Measurements from ENCODE around the gene WNT5B. TPM values are rescaled to one million over a fixed set of nuclear protein-coding genes. Genes with fewer than 3 reads are reported as not detected.
"Not testable (repeated sequence)": the region's sequence is repeated elsewhere in the genome, so short reads cannot be mapped to it uniquely, and the experiment has no call there.

WNT5B gene
- total RNA-seq, 2 experiments from 2014 or later, result not detected

GRCh38 chr12:1591034-1591433 lies 38.0 kb upstream of the WNT5B start:
- Mint-ChIP-seq H3K36me3 (ENCODE audit: low read depth) (peaks cover 50% of the 10 kb centered on the region), H3K27me3 (ENCODE audit: low read depth) (no peaks in the 10 kb centered on the region), H3K4me1 (ENCODE audit: low read depth) (peaks cover 61% of the 10 kb centered on the region), H3K4me3 (peak overlapping the region; percentile 59), H3K27ac (no peak overlapping the region), H3K9me3 (ENCODE audit: insufficient read depth) (no peaks in the 10 kb centered on the region)
- DNase-seq, result peak; percentile 51
- ChIA-PET POLR2A (no interaction called here), CTCF (interaction anchor here (1.0 to 5.8 kb wide), 7 partner anchors 11 to 487 kb away, joined by 3 to 75 read pairs (median 17); no protein-coding TSS in a partner anchor)
- no peak for ATAC-seq

GRCh38 chr12:1591543-1591942 lies 37.5 kb upstream of the WNT5B start:
- DNase-seq (no peak), ATAC-seq (no peak)
- Mint-ChIP-seq H3K27me3 (ENCODE audit: low read depth) (no peaks in the 10 kb centered on the region), H3K4me3 (peak overlapping the region; percentile 95), H3K4me1 (ENCODE audit: low read depth) (peaks cover 61% of the 10 kb centered on the region), H3K9me3 (ENCODE audit: insufficient read depth) (no peaks in the 10 kb centered on the region), H3K36me3 (ENCODE audit: low read depth) (peaks cover 50% of the 10 kb centered on the region), H3K27ac (peak overlapping the region; percentile 67)
- POLR2A ChIA-PET, result interaction anchor here (0.6 kb wide), 1 partner anchor 867 kb away, joined by 3 read pairs; no protein-coding TSS in a partner anchor
- CTCF ChIA-PET, result interaction anchor here (1.0 to 3.1 kb wide), 6 partner anchors 8 to 840 kb away, joined by 3 to 48 read pairs (median 24); no protein-coding TSS in a partner anchor

GRCh38 chr12:1592444-1593173 lies 36.4 kb upstream of the WNT5B start:
- DNase-seq, result peak; percentile 84
- H3K4me3 Mint-ChIP-seq, result peak overlapping the region; percentile 95
- peak overlapping the region; percentile 94 for H3K27ac Mint-ChIP-seq
- peaks cover 47% of the 10 kb centered on the region for H3K36me3 Mint-ChIP-seq (ENCODE audit: low read depth)
- ATAC-seq, result peak; percentile 30
- peaks cover 59% of the 10 kb centered on the region for H3K4me1 Mint-ChIP-seq (ENCODE audit: low read depth)
- H3K9me3 Mint-ChIP-seq (ENCODE audit: insufficient read depth), result no peaks in the 10 kb centered on the region
- CTCF ChIA-PET, result interaction anchor here (0.8 to 3.1 kb wide), 8 partner anchors 9 to 841 kb away, joined by 3 to 48 read pairs (median 12); partner anchors contain the start of gene RAD52
- no peaks in the 10 kb centered on the region for H3K27me3 Mint-ChIP-seq (ENCODE audit: low read depth)
- POLR2A ChIA-PET, result interaction anchor here (0.7 to 2.9 kb wide), 6 partner anchors 10 to 1204 kb away, joined by 3 to 39 read pairs (median 3); partner anchors contain the start of gene KDM5A

- ChIA-PET POLR2A (interaction anchor here (0.5 to 2.9 kb wide), 8 partner anchors 9 to 1204 kb away, joined by 3 to 39 read pairs (median 3); partner anchors contain the start of gene KDM5A), CTCF (interaction anchor here (1.4 to 3.1 kb wide), 7 partner anchors 9 to 476 kb away, joined by 3 to 48 read pairs (median 17); no protein-coding TSS in a partner anchor)
- H3K4me1 Mint-ChIP-seq (ENCODE audit: low read depth), result peaks cover 52% of the 10 kb centered on the region
- H3K4me3 Mint-ChIP-seq, result peak overlapping the region; percentile 95
- ATAC-seq, result peak; percentile 25
- H3K9me3 Mint-ChIP-seq (ENCODE audit: insufficient read depth), result no peaks in the 10 kb centered on the region
- peaks cover 45% of the 10 kb centered on the region for H3K36me3 Mint-ChIP-seq (ENCODE audit: low read depth)
- H3K27me3 Mint-ChIP-seq (ENCODE audit: low read depth), result no peaks in the 10 kb centered on the region
- DNase-seq, result peak; percentile 72
- H3K27ac Mint-ChIP-seq, result peak overlapping the region; percentile 94
These were observed 35.6 kb upstream of the WNT5B start for GRCh38 chr12:1593174-1594005.

GRCh38 chr12:1594006-1594260 lies 35.1 kb upstream of the WNT5B start:
- Mint-ChIP-seq H3K27me3 (ENCODE audit: low read depth) (no peaks in the 10 kb centered on the region), H3K36me3 (ENCODE audit: low read depth) (peaks cover 41% of the 10 kb centered on the region), H3K9me3 (ENCODE audit: insufficient read depth) (no peaks in the 10 kb centered on the region), H3K4me3 (peak overlapping the region; percentile 95), H3K4me1 (ENCODE audit: low read depth) (peaks cover 46% of the 10 kb centered on the region), H3K27ac (peak overlapping the region; percentile 94)
- DNase-seq, result no peak
- ChIA-PET POLR2A (interaction anchor here (1.1 to 2.9 kb wide), 4 partner anchors 9 to 602 kb away, joined by 3 to 39 read pairs (median 5); no protein-coding TSS in a partner anchor), CTCF (interaction anchor here (1.4 to 3.1 kb wide), 6 partner anchors 8 to 476 kb away, joined by 3 to 48 read pairs (median 24); no protein-coding TSS in a partner anchor)
- no peak for ATAC-seq

- DNase-seq (peak; percentile 94), ATAC-seq (peak; percentile 75)
- ChIA-PET POLR2A (interaction anchor here (0.6 to 2.9 kb wide), 4 partner anchors 8 to 603 kb away, joined by 3 to 39 read pairs (median 4); no protein-coding TSS in a partner anchor), CTCF (interaction anchor here (1.0 to 3.1 kb wide), 7 partner anchors 8 to 477 kb away, joined by 3 to 48 read pairs (median 17); no protein-coding TSS in a partner anchor)
- Mint-ChIP-seq H3K9me3 (ENCODE audit: insufficient read depth) (no peaks in the 10 kb centered on the region), H3K4me3 (peak within 1 kb of the TSS; percentile 95), H3K4me1 (ENCODE audit: low read depth) (peaks cover 45% of the 10 kb centered on the region), H3K27ac (peak within 1 kb of the TSS; percentile 98), H3K36me3 (ENCODE audit: low read depth) (peaks cover 39% of the 10 kb centered on the region), H3K27me3 (ENCODE audit: low read depth) (no peaks in the 10 kb centered on the region)
These were observed 34.6 kb upstream of the WNT5B start, which contains the start of gene FBXL14 for GRCh38 chr12:1594261-1595025. FBXL14 (minus strand) TSS chr12:1594581; CDS start chr12:1594066, 515 bp downstream.

GRCh38 chr12:1595026-1595561 lies 33.9 kb upstream of the WNT5B start:
- ChIA-PET CTCF (interaction anchor here (1.0 kb wide), 1 partner anchor 10 kb away, joined by 3 read pairs; no protein-coding TSS in a partner anchor), POLR2A (interaction anchor here (0.6 to 2.9 kb wide), 2 partner anchors 8 to 12 kb away, joined by 3 to 39 read pairs; no protein-coding TSS in a partner anchor)
- no peak for DNase-seq
- Mint-ChIP-seq H3K27ac (peak overlapping the region; percentile 98), H3K27me3 (ENCODE audit: low read depth) (no peaks in the 10 kb centered on the region), H3K36me3 (ENCODE audit: low read depth) (peaks cover 33% of the 10 kb centered on the region), H3K4me1 (ENCODE audit: low read depth) (peaks cover 38% of the 10 kb centered on the region), H3K9me3 (ENCODE audit: insufficient read depth) (no peaks in the 10 kb centered on the region), H3K4me3 (peak overlapping the region; percentile 95)
- ATAC-seq, result peak; percentile 2

- no peaks in the 10 kb centered on the region for H3K9me3 Mint-ChIP-seq (ENCODE audit: insufficient read depth)
- H3K4me1 Mint-ChIP-seq (ENCODE audit: low read depth), result peaks cover 33% of the 10 kb centered on the region
- H3K27ac Mint-ChIP-seq, result peak overlapping the region; percentile 98
These were observed 33.2 kb upstream of the WNT5B start for GRCh38 chr12:1595690-1596347.

GRCh38 chr12:1598757-1599156 lies 30.3 kb upstream of the WNT5B start:
- H3K4me3 Mint-ChIP-seq, result no peak overlapping the region
- peaks cover 33% of the 10 kb centered on the region for H3K4me1 Mint-ChIP-seq (ENCODE audit: low read depth)
- ATAC-seq (no peak), DNase-seq (no peak)
- CTCF ChIA-PET, result interaction anchor here (1.0 kb wide), 1 partner anchor 15 kb away, joined by 6 read pairs; no protein-coding TSS in a partner anchor
- H3K27ac Mint-ChIP-seq, result no peak overlapping the region
- no peaks in the 10 kb centered on the region for H3K9me3 Mint-ChIP-seq (ENCODE audit: insufficient read depth)
- H3K36me3 Mint-ChIP-seq (ENCODE audit: low read depth), result peaks cover 2% of the 10 kb centered on the region
- POLR2A ChIA-PET, result no interaction called here
- no peaks in the 10 kb centered on the region for H3K27me3 Mint-ChIP-seq (ENCODE audit: low read depth)

More at GRCh38 chr12:1595690-1596347, 33.2 kb upstream of the WNT5B start:
- DNase-seq, result no peak
- Mint-ChIP-seq H3K4me3 (peak overlapping the region; percentile 95), H3K27me3 (ENCODE audit: low read depth) (no peaks in the 10 kb centered on the region), H3K36me3 (ENCODE audit: low read depth) (peaks cover 27% of the 10 kb centered on the region)
- ChIA-PET POLR2A (no interaction called here), CTCF (no interaction called here)
- ATAC-seq, result no peak

- H3K4me3 Mint-ChIP-seq; DNase-seq; ATAC-seq; H3K36me3 Mint-ChIP-seq (ENCODE audit: low read depth); H3K9me3 Mint-ChIP-seq (ENCODE audit: insufficient read depth); H3K27me3 Mint-ChIP-seq (ENCODE audit: low read depth): not testable (repeated sequence)
- H3K27ac Mint-ChIP-seq, result peak overlapping the region; percentile 90
- ChIA-PET POLR2A (interaction anchor here (0.9 to 3.7 kb wide), 2 partner anchors 9 to 52 kb away, joined by 4 to 39 read pairs; partner anchors contain the start of gene FBXL14), CTCF (interaction anchor here (1.0 to 5.2 kb wide), 9 partner anchors 9 to 653 kb away, joined by 3 to 56 read pairs (median 6); partner anchors contain the start of gene RAD52)
- H3K4me1 Mint-ChIP-seq (ENCODE audit: low read depth), result peaks cover 39% of the 10 kb centered on the region
These were observed 26.3 kb upstream of the WNT5B start for GRCh38 chr12:1602706-1603105.

All from activated CD8-positive, alpha-beta T cell treated with anti-CD3 and anti-CD28 coated beads, Interleukin-2, amount 10 ng/mL, durations not matched to agents 7 days and 5 days (primary cell).